Hematopoietic multipotent progenitor cell treated with erythropoietin and hydrocortisone succinate and interleukin-3 and kit ligand, for 6 days (in vitro differentiated cells): Measurements from ENCODE around the gene RAMACL.
"Not testable (repeated sequence)": the region's sequence is repeated elsewhere in the genome, so short reads cannot be mapped to it uniquely, and the experiment has no call there.

Experiments
- DNase-seq: peaks from one replicate; pipeline ENCODE4 v3.0.0-alpha.2; 2015

Gene RAMACL

DNA sequence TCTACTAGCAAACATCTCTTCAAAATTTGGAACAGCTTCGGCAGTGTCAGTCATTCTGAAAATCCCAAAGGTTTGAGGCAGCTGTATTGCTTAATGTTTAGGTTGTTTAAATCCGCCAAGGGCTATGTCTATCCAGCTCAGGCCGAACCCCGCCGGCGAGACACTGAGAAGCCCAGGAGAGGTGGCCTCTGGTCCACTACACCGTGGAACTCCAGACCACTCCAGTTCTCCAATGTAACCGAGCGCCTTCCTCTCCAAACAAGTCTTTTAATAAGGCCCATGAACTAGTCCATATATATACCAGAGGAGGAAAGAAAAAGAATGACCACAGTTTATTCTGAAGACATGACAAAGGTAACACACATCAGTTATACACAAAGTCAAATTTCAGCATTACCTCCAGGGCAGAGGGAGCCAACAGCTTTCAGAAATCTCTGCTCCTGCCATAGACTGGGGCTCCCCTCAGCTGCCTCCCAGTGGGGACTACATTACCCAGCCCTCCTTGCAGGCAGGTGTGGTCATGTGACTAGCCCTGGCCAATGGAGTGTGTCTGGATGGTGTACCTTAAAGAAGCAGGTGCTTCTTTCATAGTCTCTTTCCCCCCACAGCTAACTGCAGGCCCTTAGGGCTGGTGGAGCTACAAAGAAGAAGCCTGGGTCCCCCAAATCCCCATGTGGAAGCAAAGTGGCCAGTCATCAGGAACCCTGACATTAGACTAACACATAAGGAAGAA, at the start of gene RAMACL:
TSS of gene RAMACL (minus strand) at position 255 of the 733 bp plus-strand sequence. CDS start at position 54, 201 bp downstream.
- DNase-seq, result peak; percentile 44

DNA sequence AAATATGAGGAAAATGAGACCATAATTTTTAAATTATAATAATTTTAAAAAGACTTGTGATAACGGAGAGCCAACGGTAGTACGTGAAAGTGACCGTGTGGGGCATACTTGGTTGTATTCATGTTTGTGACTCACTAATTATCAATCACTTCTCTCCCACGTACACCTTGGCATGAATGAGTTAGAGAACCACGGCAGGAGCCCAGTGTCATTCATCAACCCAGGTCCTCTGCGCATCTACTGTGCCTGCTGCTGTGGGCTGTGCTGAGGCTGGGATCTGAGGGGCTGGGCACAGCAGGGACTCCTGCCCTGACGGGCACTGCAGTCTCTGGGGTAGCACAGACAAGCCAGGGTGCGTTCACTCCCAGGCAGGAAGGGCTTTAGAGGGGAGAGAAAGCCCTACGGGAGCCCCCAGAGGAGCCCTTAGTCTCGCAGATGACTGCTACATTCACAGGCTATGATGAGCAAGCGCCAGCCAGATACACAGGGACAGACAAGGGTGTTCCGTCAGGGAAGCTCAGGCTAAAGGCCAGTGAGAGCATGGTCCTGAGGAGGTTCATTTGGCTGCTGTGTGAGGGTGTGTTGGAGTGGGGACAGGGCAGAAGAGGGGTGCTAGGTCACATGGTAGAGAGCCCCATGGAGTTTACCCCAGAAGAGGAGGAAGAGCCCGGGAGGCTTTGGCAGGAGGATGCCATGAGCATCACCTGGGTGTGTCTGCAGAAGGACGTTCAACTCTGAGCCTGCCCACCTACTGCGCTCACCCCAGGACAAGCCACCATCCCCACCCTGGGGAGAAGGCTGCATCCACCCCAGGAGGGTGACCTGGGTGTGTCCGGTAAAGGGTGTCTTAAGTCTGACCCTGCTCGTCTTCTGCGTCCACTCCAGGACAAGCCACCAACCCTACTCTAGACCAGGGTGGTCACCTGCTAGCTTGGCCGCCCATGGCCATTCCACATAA, 48.8 kb upstream of the RAMACL start:
- no peak for DNase-seq

DNA sequence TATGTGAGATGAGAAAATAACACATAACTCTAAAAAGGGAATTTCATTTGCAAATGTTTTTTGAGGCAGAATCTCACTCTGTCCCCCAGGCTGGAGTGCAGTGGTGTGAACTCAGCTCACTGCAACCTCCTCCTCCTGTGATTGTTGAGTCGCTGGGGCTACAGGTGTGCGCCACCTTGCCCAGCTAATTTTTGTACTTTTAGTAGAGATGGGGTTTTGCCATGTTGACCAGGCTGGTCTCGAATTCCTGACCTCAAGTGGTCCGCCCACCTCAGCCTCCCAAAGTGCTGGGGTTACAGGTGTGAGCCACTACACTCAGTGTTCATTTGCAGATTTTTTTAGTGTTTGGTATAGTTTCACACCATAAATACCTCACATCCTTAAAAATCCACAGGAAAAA, 48.1 kb upstream of the RAMACL start:
- DNase-seq, result not testable (repeated sequence)

DNA sequence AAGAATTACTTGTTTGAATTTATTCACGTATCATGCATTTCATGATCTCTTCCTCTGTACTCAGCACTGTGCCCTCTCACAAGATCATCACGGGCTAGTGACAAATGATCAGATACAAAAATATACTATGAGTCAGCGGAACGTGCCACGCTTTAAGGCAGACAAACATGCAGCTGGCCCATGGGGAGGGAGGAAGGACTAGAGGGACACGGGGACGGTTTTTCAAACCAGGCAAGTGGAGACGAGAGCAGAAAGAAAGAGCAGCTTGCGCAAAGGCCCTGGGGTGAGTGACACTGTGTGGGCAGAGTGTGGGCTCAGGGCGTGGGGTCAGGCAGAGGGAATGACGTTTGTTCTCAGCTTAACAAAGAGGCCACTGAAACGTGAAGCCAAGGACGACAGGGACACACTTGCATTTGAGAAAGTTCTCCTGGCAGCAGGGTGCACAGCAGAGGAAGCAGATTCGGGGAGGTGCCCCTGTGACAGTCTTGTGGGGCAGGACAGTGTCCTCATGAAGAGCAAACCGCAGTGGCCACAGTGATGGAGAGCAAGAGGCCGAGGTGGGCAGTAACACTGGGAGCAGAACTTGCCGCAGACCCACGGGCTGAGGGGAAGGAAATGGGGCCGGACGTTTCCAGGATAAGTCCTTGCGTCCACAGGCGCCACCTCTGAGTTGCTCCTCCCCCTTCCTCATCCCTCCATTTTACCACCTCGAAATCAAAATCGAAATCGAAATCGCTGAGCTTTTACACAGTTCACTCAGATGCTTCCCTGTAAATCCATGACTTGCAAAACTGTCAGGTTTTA, 47.5 kb upstream of the RAMACL start:
- peak; percentile 71 for DNase-seq

DNA sequence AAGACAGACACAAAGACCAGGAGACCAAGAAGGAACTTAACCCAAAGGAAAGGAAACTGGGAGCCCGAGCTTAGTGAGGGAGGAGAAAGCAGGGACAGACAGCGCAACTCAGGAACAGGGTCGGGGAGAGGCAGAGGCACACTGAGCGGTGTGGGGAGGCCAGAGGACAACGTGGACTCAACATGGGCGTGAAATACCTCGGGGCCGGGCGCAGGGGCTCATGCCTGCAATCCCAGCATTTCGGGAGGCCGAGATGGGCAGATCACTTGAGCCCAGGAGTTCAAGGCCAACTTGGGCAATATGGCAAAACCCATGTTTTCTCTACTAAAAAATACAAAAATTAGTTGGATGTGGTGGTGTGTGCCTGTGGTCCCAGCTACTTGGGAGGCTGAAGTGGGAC, 46.3 kb upstream of the RAMACL start:
- DNase-seq, result no peak

DNA sequence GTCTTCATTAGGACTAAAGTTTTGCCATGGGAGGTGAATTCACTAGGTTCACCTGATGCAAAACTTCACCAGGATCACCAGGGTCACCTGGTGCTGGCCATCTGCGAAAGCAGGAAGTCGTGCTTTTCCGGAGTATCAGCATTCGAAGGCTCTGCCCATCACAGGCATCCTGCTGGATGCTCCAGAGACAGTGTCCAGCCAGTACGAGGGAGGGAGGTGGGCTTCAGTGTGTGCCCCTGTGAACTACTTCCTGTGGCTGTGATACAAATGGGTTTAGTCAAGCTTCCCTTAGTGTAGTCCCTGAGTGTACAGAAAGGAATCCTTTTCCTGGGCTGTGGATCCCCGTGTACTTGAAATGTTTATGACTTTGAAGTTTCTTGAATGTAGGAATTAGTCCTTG, 44.0 kb upstream of the RAMACL start:
- no peak for DNase-seq

DNA sequence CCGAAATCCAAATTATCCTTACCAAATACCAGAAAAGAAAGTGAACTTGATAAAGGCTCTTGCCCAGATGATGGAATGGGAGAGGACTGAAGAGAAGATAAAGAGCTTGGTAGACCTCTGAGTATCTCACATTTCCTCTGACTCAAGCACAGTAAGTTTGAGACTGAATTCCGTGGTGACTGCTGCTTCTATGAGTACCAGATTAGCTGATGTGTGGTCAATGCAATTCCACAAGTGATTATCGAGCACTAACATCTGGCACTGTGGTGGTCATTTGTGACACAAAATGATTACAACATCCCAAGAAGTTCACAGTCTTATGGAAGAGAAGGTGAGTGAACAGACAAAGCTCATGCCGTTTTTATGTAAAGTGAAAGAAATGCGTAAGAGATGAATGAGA, 43.1 kb upstream of the RAMACL start:
- DNase-seq, result peak; percentile 75

DNA sequence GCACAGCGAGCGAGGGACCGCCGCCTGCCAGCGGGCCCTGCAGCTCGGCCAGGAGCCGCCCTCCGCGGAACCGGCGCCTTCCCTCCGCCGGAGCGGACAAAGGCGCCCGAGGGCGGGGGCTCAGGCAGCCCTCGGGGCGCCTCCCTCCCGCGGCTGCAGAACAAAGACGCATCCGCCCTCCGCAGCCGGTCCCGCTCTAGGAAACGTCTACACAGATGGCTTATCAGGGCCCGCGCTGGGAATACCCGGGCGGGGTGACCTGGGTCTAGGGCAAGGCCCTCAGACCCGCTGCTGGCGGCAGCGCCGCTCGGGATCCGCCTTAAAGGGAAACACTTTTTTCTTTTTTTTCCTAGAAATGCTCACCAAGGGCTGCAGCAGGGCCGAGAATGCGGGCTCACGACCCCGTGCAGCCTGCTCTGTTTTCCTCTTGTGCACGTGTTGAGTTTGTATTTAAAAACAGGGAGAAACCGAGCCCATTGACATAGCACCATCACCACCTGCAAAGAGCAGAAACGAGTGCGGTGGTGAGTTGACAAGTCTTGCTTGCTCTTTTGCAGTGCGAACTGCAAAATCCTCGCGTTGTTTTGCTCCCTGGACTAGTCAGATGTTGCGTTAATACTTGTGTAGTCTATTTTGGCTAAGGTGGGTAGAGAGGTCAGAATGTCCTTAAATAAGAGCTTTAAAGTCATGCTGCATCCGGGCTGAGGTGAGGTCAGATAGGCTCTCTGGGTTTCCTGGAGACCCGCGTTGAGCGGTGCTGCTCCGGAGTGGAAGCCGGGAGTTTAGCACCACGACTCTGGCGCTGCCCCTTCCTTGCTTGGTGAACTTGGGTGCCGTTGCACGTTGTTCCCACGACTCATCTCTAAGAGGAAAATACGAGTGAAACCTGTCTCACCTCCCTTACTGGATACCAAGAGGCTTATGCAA, 41.7 kb upstream of the RAMACL start:
- peak; percentile 84 for DNase-seq

DNA sequence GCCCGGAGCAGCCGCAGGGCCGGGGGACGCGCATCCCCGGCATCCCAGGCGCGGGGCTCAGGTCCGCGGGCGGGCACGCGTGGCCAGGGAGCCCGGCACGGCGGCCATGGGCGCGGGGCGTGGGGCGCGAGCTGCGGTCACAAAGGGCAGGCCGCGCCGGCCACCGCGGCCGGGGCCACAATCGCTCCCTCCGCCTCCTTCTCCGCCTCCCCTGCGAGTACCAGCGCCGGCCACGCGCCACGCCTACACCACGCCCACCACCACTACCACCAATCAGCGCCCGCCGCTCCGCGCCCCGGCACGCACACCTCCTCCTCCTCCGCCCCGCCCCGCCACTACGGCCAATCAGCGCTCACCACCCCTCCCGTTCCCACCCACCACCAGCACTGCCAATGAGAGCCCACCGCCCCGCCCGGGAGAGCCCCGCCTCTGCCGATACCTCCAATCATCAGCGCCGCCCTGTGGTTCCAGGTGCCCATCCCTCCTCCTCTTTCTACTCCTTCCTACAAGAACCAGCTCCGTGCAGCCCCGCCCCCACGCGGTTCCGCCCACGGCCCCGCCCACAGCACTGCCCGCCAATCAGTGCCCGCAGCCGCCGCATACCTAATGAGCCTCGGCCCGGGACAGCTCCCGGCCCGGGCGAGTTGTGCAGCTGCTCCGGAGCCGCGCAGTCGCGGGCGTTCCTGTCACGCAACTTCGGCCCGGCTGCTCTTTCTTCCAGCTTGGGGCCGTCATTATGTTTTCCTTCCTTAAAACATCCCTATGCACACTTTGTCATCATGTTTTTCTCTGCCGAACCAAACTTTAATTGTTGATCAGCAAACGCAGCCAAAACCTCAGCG, 40.8 kb upstream of the RAMACL start, which contains the start of gene RPS6KA2:
TSS of gene RPS6KA2 (minus strand) at position 219 of the 842 bp plus-strand sequence. CDS start 232 bp downstream, outside the sequence.
- DNase-seq, result peak; percentile 99

DNA sequence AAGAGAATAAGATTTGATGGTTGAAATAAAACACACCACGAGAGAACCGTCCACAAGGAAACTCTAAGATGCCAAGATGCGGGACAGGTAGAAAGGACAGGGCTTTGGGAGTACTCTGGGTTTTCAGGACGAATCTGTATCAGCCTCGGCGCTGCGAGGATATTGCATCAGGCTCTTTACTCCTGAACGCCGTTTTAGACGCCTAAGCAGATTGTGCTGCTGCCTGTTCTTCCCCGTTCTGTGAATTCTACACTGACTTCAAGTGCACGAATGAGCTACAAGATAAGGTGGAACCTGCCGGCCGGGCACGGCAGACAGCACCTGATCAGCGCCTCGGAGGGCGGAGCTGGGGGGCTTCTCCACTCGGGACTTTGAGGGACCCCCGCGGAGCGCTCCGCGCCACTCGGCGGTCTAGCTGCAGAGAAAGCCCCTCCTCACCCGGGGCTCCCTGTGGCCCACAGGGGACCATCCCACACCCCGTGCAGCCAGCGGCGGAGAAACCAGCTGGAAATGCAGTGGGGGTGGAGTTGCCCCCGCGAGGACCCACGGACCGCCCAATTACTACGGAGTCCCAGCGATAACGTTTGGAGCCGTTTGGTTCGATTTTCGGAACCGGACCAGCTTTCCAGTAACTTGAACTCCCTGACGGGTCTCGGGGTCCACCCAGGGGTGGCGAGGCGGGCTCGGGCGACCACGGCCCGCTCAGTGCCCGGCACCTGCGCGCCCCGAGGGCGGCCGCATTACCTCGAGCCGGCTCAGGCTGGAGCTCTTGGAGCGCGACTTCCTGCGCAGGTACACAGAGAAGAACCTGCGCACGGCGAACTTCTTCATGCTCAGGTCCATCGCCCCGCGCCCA, 39.9 kb upstream of the RAMACL start:
- DNase-seq, result peak; percentile 42

DNA sequence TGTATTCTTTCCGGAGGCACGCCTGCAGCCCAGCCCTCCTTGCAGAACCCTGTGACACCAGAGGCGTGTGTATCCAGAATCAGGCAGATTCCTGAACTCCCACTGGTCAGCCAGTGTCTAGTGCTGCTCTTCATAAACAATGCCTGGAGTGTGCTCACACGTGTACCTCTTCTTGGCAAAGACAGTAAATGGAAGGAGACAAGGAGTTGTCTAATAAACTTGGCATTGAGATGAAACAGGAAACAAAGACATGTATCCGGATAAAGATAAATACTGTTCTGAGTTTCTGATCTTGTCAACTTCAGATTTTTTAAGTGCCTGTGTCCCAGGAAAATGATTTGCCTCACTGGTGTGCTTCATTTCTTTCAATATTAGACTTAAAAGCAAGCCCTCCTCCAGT, 38.9 kb upstream of the RAMACL start:
- no peak for DNase-seq

DNA sequence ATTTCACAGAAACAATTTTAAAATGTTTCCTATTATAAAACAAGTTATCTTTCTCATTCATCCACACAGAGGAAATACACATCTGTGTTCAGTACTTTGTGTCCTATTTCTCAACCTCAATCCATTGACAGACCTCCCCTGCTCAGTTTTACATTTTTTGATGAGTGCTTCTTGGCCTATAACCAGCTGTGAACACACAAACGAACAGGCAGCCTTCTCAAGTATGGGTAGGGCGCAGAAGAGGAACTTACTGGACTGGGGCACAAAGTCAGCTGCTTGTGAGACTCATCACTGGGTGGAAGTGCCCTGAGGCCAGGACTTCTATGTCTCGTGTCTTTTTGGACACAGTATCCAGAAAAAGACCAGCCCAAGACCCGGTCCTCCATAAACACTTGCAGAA, 37.8 kb upstream of the RAMACL start:
- peak; percentile 45 for DNase-seq

DNA sequence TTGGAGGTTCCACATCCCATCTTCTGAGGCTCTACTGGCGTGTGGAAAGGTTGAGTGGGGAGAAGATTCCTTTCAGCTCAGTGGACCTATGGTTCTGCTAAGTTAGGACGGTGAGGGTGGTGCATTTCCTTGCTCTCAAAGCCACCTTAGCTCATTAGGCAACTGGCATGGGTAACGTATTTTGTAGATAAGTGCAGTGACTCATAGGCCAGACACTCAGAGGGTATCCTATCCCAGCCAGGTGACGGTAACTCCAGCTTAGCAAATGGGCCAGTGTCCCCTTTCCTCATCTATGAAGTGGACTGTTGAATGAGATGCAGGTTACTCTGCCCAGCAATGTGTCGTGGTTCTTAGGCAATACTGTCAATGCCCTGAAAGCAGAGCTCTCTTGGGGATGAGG, 36.8 kb upstream of the RAMACL start:
- no peak for DNase-seq

DNA sequence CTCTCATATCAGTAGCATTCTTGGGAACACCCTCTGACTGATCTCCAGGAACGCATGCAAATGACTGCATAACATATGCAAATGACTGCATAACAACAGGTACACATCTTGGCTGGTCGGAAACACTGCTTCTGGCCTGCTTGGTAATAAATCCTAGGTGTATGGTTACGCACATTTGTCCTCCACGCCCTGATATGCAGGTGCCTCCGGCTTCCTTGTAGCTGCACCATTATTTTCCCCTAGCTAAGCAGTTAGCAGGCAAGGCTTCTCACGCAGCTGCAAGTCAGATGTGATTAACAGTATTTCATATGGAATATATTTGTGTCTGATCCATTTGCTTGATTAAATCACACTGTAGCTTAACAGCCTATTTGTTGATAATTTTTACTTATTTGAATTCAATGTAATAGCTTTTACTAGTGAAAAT, 34.6 kb upstream of the RAMACL start:
- DNase-seq, result no peak

DNA sequence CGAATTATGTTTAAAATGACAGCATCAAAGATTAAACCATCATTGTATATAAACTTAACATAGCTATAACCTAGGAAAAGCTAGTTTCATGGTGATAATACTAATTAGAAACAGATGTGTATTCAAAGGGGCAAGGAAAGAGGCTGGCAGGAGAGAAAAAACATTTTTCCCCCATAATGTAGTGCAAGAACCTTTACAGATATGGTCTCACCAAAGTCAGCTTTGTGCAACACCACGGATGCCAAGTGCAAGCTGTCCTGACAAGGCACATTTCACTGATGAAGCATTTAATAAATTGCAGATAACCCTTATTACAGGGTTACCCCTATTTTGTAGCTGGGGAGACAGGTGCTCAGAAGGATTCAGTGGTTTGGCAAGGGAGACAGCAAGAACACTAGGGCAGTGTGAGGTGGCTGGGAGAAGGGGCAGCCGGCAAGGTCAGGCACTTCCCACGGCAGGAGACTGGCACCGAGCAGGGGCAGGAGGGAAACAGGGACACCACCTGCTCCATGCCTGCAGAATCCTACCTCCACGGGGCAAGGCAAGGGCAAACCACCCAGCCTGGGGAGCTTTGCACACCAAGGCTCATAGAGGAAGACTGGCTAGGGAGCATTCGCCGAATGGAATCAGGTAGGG, 34.1 kb upstream of the RAMACL start:
- no peak for DNase-seq

DNA sequence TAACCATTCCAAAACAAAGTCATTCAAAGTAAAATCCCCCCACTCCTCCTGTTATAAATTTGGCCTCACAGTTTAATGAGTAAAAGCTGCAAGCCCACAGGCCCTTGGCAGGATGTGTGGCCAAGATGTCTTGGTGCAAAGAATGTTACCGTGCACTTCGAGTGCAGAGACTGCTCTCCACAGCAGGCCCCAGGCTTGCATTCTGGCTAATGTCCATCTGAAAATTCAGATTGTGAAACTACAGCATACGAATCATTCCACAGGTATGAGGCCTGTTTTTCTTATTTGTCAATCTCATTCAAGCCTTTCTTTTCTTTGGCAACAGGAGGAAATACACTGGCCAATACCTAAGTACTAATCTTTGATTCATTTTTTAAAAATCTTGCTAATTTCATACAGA, 33.4 kb upstream of the RAMACL start:
- DNase-seq, result no peak

DNA sequence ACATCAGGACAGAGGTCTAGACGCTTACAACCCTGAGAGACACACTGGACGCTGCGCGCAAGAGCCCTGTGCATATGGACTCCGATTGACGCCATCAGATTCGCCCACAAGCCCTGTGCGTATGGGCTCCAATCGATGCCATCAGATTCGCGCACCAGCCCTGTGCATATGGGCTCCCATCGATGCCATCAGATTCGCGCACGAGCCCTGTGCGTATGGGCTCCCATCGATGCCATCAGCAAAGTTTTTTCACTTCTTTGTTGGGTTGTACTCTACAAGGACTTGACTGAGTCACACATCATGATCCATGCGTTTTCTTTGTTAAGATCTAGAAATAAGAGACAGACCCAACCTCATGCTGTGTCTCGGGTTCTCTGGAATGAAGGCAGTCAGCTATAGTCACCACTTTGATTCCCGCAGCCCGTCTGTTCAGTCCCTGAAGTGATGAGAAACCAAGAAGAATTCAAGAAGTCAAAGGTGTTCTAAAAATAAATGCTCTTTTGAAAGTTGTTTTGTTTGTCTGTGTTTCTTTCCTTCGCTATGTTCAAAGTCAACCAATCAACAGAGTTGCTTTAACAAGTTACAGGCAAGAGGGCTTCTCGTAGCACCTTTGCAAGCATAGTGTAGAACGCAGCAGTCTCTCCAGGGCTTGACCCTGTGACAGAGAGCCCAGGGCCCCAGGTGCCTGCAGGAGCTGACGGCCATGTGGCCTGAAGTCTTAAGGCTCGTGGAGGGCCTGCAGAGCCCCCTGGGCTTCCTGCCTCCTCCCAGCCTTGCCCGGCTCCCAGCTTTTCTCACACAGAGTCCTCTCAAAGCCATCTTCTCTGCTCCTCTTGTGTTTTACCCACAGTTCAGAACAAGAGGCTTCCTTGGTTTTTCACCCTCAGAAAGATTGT, 32.6 kb upstream of the RAMACL start:
- DNase-seq, result no peak

DNA sequence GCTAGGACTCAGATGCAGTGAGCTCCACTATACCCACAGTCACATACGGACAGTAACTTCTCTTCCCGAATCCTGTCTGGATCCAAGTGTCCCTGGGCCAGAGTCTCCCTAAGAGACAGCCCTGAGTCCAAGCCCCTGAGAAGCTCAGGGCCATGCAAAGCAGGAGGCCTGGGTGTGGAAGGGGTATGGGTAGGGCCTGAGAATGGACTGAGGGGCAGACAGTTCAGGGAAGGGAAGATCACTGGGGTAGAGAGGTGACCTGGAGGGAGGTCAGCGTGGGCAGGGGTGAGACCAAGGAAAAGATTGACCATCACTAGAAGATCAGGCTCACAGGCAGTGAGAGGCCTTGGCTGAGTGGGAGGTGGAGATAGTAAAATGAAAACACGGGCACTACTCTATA, 31.8 kb upstream of the RAMACL start:
- DNase-seq, result no peak
